ENCODE results near the gene EPN3. TPM values are rescaled to one million over a fixed set of nuclear protein-coding genes. Genes with fewer than 3 reads are reported as not detected.

Gene EPN3
- total RNA-seq, 1 donor from 2014 or later, result not detected

DNA sequence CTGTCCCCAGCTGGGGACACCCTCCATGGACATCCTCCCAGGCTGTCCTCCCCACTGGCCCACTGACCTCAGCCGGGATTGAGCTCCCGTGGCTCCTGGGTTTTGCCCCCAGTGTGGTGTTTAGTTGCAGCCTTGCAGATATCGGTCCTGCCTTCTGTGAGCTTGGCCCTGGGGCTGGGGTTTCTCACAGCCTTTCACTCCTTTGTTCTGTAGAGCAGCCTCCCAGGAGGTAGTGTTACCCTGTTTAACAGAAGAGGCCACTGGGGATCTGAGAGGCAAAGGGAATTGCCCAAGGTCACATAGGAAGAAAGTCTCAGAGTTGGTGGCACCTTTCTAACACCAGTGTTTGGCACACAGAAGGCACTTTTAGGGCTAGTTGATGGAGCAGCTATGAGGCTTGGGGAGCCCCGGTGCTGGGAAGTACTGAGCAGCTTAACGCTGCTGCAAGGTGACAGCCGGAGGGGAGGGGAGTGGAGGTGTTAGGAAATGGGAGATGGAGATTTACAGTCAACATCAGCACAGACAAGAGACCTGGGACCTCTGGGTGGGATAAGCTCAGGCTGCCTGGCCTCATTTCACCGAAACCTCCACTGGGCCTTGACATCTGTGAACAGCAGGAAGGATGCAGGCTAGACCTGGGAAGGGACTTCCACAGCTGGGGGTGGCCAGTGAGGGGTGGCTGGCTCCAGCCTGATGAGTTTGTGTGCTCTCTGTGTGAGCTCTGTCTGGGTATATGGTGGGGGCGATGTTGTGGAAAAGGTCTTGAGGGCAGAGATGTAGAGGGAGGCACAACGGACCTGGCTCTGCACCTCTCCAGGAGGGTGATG, 54.1 kb downstream of the EPN3 start:
- H3K27ac Mint-ChIP-seq, result no peak overlapping the region
- no peak for DNase-seq (ENCODE audit: low spot score)
- H3K27me3 Mint-ChIP-seq (ENCODE audit: low read depth), result peaks cover 13% of the 10 kb centered on the region
- no peaks in the 10 kb centered on the region for H3K9me3 Mint-ChIP-seq
- intact Hi-C loops (cut with micrococcal nuclease), result no loop called here
- no peaks in the 10 kb centered on the region for H3K4me1 Mint-ChIP-seq (ENCODE audit: low read depth)
- H3K4me3 Mint-ChIP-seq (ENCODE audit: low read depth), result no peak overlapping the region
- no peaks in the 10 kb centered on the region for H3K36me3 Mint-ChIP-seq (ENCODE audit: low read depth)

DNA sequence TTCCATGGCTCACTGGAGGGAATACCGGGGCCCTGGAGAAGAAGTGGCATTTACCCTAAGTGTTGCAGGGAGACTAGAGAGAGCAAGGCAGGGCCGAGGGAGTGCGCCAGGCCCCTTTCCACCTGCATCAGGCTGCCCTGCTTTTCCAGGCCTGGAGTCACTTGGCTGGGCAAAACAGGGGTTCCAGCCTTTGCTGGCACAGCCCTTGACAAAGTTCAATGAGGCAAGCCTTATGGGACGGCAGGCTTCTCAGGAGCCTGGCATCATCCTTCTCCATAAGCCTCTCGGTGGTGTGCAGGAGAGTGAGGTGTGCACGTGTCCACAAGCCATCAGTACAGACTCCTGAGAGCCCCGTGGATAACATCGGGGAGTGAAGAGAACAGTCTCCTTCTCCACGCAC, 55.0 kb downstream of the EPN3 start:
- Mint-ChIP-seq H3K4me1 (ENCODE audit: low read depth) (no peaks in the 10 kb centered on the region), H3K36me3 (ENCODE audit: low read depth) (no peaks in the 10 kb centered on the region), H3K4me3 (ENCODE audit: low read depth) (no peak overlapping the region), H3K9me3 (no peaks in the 10 kb centered on the region), H3K27me3 (ENCODE audit: low read depth) (peaks cover 12% of the 10 kb centered on the region), H3K27ac (no peak overlapping the region)
- intact Hi-C loops (cut with micrococcal nuclease), result no loop called here
- no peak for DNase-seq (ENCODE audit: low spot score)

DNA sequence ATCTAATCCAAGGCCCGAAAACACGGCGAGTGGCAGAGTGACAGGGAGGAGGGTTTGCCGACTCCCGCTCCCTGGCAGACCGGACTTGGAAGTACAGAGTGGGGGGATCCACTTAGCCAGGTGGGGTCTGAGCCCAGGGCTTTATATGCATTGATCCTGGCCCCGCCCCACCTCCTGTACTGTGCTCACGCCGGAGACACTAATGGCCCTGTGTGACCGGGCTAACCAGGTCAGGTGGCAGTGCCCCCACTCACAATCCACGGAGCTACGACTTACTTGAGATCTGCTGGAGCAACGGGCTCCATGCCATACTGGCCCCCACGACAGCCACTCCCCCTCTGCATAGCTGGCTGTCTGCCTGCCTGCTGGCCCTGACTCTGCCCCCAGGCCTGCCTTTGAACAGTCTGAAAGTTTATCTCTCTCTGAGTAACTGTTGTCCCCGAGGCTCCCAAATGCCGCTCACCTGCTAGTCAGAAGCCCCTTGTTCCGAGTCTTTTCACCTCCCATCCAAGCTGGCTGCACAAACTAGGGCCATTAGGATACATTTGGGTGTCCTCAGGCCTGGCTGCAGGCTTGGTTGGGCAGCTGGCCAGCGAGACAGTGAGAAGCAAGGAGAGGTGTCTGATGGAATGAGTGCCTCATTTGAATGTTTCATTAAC, 56.0 kb downstream of the EPN3 start:
- intact Hi-C loops (cut with micrococcal nuclease), result no loop called here
- DNase-seq (ENCODE audit: low spot score), result no peak
- no peak overlapping the region for H3K4me3 Mint-ChIP-seq (ENCODE audit: low read depth)
- H3K27ac Mint-ChIP-seq, result no peak overlapping the region
- H3K36me3 Mint-ChIP-seq (ENCODE audit: low read depth), result no peaks in the 10 kb centered on the region
- no peaks in the 10 kb centered on the region for H3K4me1 Mint-ChIP-seq (ENCODE audit: low read depth)
- peaks cover 6% of the 10 kb centered on the region for H3K27me3 Mint-ChIP-seq (ENCODE audit: low read depth)
- H3K9me3 Mint-ChIP-seq, result no peaks in the 10 kb centered on the region

- intact Hi-C loops (cut with micrococcal nuclease), result no loop called here
- H3K4me3 Mint-ChIP-seq (ENCODE audit: low read depth), result no peak overlapping the region
- DNase-seq (ENCODE audit: low spot score), result no peak
- no peak overlapping the region for H3K27ac Mint-ChIP-seq
- H3K36me3 Mint-ChIP-seq (ENCODE audit: low read depth), result no peaks in the 10 kb centered on the region
- H3K27me3 Mint-ChIP-seq (ENCODE audit: low read depth), result peaks cover 2% of the 10 kb centered on the region
- H3K9me3 Mint-ChIP-seq, result no peaks in the 10 kb centered on the region
- H3K4me1 Mint-ChIP-seq (ENCODE audit: low read depth), result no peaks in the 10 kb centered on the region
Observed at GRCh38 chr17:50589095-50589705, 56.7 kb downstream of the EPN3 start.

- intact Hi-C loops (cut with micrococcal nuclease), result no loop called here
- Mint-ChIP-seq H3K36me3 (ENCODE audit: low read depth) (no peaks in the 10 kb centered on the region), H3K9me3 (no peaks in the 10 kb centered on the region), H3K27ac (no peak overlapping the region), H3K4me1 (ENCODE audit: low read depth) (no peaks in the 10 kb centered on the region), H3K27me3 (ENCODE audit: low read depth) (no peaks in the 10 kb centered on the region), H3K4me3 (ENCODE audit: low read depth) (no peak overlapping the region)
- no peak for DNase-seq (ENCODE audit: low spot score)
Observed at GRCh38 chr17:50590946-50591737, 58.6 kb downstream of the EPN3 start.

- DNase-seq (ENCODE audit: low spot score), result no peak
- Mint-ChIP-seq H3K27me3 (ENCODE audit: low read depth) (no peaks in the 10 kb centered on the region), H3K36me3 (ENCODE audit: low read depth) (no peaks in the 10 kb centered on the region), H3K4me3 (ENCODE audit: low read depth) (no peak overlapping the region), H3K27ac (no peak overlapping the region), H3K9me3 (no peaks in the 10 kb centered on the region), H3K4me1 (ENCODE audit: low read depth) (no peaks in the 10 kb centered on the region)
- intact Hi-C loops (cut with micrococcal nuclease), result no loop called here
Observed at GRCh38 chr17:50593321-50593720, 60.8 kb downstream of the EPN3 start.

Other genes with a start within 250 kb of the EPN3 start
- gene XYLT2, start 186.6 kb upstream of the EPN3 start, total RNA-seq, result 134 and 143 TPM in 2 replicates
- gene MRPL27, start 159.6 kb upstream of the EPN3 start, total RNA-seq, result 95.2 and 95.6 TPM in 2 replicates
- 26.8 and 28.6 TPM in 2 replicates for gene EME1, start 159.5 kb upstream of the EPN3 start, total RNA-seq
- 118 and 119 TPM in 2 replicates for gene LRRC59, start 135.2 kb upstream of the EPN3 start, total RNA-seq
- 23.5 and 28.2 TPM in 2 replicates for gene ACSF2, start 106.5 kb upstream of the EPN3 start, total RNA-seq
- not detected in 2 replicates for gene CHAD, start 63.9 kb upstream of the EPN3 start, total RNA-seq
- gene RSAD1, start 53.9 kb upstream of the EPN3 start, total RNA-seq, result 56.8 and 59.0 TPM in 2 replicates
- gene MYCBPAP, start 24.3 kb upstream of the EPN3 start, total RNA-seq, result 3.1 and 4.4 TPM in 2 replicates
- 30.5 and 31.0 TPM in 2 replicates for gene SPATA20, start 14.4 kb downstream of the EPN3 start, total RNA-seq
- not detected in 2 replicates for gene CACNA1G, start 28.0 kb downstream of the EPN3 start, total RNA-seq
- gene ABCC3, start 102.1 kb downstream of the EPN3 start, total RNA-seq, result not detected in 2 replicates
- 37.8 and 39.4 TPM in 2 replicates for gene ANKRD40, start 175.2 kb downstream of the EPN3 start, total RNA-seq
- 115 and 134 TPM in 2 replicates for gene LUC7L3, start 186.9 kb downstream of the EPN3 start, total RNA-seq
- not detected in 2 replicates for gene ANKRD40CL, start 234.8 kb downstream of the EPN3 start, total RNA-seq

Data from activated T-helper 2 cell treated with anti-CD3 and anti-CD28 coated beads, Interferon-gamma antibody, Interleukin-2, Interleukin-4, amounts not matched to agents 10 μg/mL and 5 μg/mL and 100 μg/mL, durations not matched to agents 14 hours and 24 hours and 36 hours (primary cell).